Naive B cell (primary cell): ENCODE measurements around the gene NF2. TPM values are rescaled to one million over a fixed set of nuclear protein-coding genes. Genes with fewer than 3 reads are reported as not detected.
A peak's percentile ranks its signal among the peaks of the same experiment; 100 is the strongest.

Experiments
- ATAC-seq, 2 donors: fragments of 150-1000 bp; cut with Tn5 transposase; 2 replicates each; pipeline ENCODE4 v1.10.0; 2021; ENCODE audit warnings: low read depth in 2 of 2, mild to moderate bottlenecking in 2 of 2, moderate library complexity in 2 of 2
- DNase-seq: peaks from one replicate; pipeline ENCODE4 v3.0.0; 2022
- H3K27ac Mint-ChIP-seq, 6 donors: one replicate each; pipeline ENCODE4 v1.8.0; 2020 to 2022; ENCODE audit warnings: mild to moderate bottlenecking in 6 of 6, mixed read lengths in 6 of 6, moderate library complexity in 5 of 6, inconsistent platforms in 2 of 6
- H3K27me3 Mint-ChIP-seq, 3 donors: one replicate each; pipeline ENCODE4 v1.8.0; 2021 to 2022; ENCODE audit warnings: mixed read lengths in 3 of 3, mild to moderate bottlenecking in 1 of 3
- H3K36me3 Mint-ChIP-seq, 2 donors: one replicate each; pipeline ENCODE4 v1.8.0; 2020 to 2022; ENCODE audit warnings: mixed read lengths in 2 of 2, inconsistent platforms in 1 of 2, mild to moderate bottlenecking in 1 of 2
- H3K4me1 Mint-ChIP-seq, 3 donors: one replicate each; pipeline ENCODE4 v1.8.0; 2020 to 2022; ENCODE audit warnings: mixed read lengths in 3 of 3, inconsistent platforms in 1 of 3, mild to moderate bottlenecking in 1 of 3, moderate library complexity in 1 of 3
- H3K4me3 Mint-ChIP-seq, 8 donors: one replicate each; pipeline ENCODE4 v1.8.0; 2020 to 2022; ENCODE audit warnings: mild to moderate bottlenecking in 8 of 8, mixed read lengths in 8 of 8, moderate library complexity in 8 of 8, inconsistent platforms in 2 of 8
- H3K9me3 Mint-ChIP-seq, 7 donors: one replicate each; pipeline ENCODE4 v1.8.0; 2020 to 2022; ENCODE audit warnings: mixed read lengths in 7 of 7, mild to moderate bottlenecking in 5 of 7, inconsistent platforms in 2 of 7, moderate library complexity in 1 of 7
- polyA plus RNA-seq, 6 donors: library from polyadenylated mRNA; unstranded; fragments of 300-500 nt; fragmentation: Illumina TruSeq; gene quantifications; one replicate each; pipeline ENCODE4 v1.2.3, GENCODE V29; 2021; ENCODE audit warnings: low read depth in 6 of 6

Gene NF2
- polyA plus RNA-seq, 6 donors from 2014 or later, result 6.5 to 23.7 (median 20.0) TPM

DNA sequence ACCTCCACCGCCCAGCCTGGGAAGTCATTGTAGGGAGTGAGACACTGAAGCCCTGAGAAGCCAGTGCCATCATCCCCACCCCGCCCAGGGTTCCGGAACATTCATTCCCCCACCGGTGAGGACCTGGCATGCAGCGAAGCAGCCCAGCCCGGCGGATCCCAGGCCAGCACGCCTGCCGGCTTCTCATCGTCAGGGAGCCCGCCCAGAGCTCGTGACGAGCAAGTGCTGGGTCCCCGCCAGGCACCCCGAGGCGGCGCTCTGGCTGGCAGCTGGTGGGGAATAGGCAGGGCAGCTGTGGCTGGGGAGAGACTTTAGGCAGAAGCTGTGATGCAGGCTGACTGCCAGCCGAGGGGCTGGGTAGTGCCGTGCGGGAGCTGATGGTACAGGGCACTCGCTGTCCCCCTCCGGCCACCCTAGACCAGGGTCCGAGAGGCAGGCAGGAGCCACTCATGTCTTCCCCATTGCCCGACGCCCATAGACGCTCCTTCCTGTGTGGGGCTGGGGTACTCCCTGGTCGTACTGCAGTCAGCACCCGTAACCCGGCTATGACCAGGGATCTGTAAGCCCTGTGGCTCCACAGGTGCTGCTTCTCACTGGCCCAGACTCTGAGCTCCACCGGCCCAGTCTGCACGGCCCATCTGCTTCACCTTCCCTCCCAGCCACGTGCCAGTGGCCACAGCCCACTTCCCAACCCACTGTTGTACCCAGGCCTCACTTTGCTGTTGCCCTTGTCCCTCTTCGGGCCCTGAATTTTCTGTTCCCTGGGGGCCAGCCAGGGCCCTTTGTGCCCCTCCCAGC, 91.9 kb downstream of the NF2 start:
- ATAC-seq (no peak), DNase-seq (no peak)
- no peaks in the 10 kb centered on the region for H3K4me1 Mint-ChIP-seq
- no peaks in the 10 kb centered on the region for H3K9me3 Mint-ChIP-seq
- no peak overlapping the region for H3K4me3 Mint-ChIP-seq
- no peak overlapping the region for H3K27ac Mint-ChIP-seq
- H3K36me3 Mint-ChIP-seq, result peaks cover 0 to 3% of the 10 kb centered on the region in 2 donors
- H3K27me3 Mint-ChIP-seq, result no peaks in the 10 kb centered on the region

DNA sequence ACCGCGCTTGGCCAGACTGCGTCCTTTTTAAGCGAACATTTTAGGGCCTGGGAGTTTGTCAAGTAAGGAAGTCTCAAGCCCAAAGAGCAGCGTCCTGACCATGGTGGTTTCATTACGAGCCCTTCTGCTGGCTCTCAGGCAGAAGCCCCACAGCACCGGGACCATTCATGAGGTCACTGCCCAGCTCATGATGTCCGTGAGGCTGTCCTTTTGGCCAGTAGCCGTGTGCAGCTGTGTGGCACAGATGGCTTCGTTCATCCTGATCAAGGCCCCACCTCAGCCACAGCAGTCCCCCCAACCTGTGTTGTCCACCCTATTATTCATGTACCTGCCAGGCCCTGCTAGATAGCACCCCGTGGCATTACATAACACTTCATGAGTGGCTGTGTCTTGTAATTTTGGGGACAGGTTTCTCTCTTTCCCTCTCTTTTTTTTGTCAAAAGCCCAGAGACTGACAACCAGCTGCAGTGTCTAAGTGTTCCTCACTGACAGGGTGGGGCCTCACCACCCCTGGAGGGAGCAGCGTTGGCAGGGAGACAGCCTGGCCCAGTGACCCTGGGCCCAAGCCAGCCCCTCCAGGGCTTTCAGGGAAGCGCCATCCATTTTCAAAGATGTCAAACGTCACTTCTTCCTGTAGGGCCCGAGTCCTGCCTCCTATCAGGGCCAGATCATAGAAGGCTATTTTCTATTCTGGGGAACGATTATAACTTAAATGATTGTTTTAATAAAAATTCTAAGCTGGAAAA, 94.6 kb downstream of the NF2 start:
- Mint-ChIP-seq H3K36me3 (peaks cover 0 to 2% of the 10 kb centered on the region in 2 donors), H3K27ac (no peak overlapping the region), H3K9me3 (no peaks in the 10 kb centered on the region), H3K4me3 (no peak overlapping the region), H3K4me1 (peaks cover 1 to 19% (median 15%) of the 10 kb centered on the region in 3 donors), H3K27me3 (peaks cover 0 to 2% (median 2%) of the 10 kb centered on the region in 3 donors)
- DNase-seq, result no peak
- ATAC-seq, result no peak

DNA sequence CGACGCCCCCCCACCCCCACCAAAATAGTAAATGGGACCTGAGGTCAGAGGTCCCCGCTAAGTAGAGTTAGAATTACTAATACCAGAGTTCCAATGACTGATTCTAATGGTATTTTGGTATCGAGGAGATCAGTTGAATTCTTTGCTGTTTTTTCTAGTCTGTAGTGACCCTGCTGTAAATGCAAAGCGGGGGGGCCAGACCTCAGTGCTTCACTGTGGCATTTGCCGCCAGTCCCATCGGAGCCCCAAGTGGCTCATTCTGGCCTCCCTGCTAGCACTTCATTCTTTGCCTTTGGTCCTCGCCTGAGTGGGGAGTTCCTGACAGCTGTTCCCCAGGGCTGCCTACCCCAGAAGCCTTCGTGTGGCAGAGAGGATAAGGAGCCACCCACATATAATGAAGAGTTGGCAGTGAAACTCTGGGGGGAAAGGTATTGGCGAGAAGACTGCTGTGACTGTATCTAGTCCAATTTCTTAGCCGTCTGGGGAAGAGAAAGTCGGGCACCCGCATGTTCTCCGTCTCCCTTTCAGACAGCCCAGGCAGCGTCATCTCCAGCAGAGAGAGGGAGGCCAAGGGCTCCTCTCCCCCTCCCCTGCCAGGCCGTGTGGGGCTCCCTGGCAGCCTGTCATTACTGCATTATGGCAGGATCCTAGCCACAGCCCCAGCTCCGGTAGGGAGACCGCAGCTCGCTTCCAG, 96.9 kb downstream of the NF2 start:
- DNase-seq, result no peak
- no peak for ATAC-seq
- Mint-ChIP-seq H3K4me1 (peaks cover 5 to 23% (median 15%) of the 10 kb centered on the region in 3 donors), H3K36me3 (no peaks in the 10 kb centered on the region), H3K27ac (peak overlapping the region in 2 of 6 donors; percentile 13 to 32), H3K9me3 (no peaks in the 10 kb centered on the region), H3K27me3 (peaks cover 0 to 10% (median 8%) of the 10 kb centered on the region in 3 donors), H3K4me3 (no peak overlapping the region)

DNA sequence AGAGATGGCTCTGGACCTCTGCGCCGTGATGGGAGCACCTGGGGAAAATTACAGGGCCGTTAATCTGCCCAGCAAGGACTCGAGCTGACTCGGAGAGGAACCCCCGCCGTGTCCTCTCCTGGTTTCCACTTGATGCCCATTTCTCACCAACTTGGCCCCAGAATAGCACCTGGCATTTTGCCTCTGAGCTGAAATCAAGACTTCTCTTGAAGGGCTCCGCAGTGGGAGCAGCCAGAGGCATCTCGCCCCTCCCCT, 97.4 kb downstream of the NF2 start:
- peaks cover 0 to 10% (median 8%) of the 10 kb centered on the region in 3 donors for H3K27me3 Mint-ChIP-seq
- no peak for DNase-seq
- no peak overlapping the region for H3K4me3 Mint-ChIP-seq
- H3K27ac Mint-ChIP-seq, result peak overlapping the region in 2 of 6 donors; percentile 9 to 22
- no peak for ATAC-seq
- H3K36me3 Mint-ChIP-seq, result no peaks in the 10 kb centered on the region
- H3K9me3 Mint-ChIP-seq, result no peaks in the 10 kb centered on the region
- peaks cover 5 to 23% (median 15%) of the 10 kb centered on the region in 3 donors for H3K4me1 Mint-ChIP-seq

DNA sequence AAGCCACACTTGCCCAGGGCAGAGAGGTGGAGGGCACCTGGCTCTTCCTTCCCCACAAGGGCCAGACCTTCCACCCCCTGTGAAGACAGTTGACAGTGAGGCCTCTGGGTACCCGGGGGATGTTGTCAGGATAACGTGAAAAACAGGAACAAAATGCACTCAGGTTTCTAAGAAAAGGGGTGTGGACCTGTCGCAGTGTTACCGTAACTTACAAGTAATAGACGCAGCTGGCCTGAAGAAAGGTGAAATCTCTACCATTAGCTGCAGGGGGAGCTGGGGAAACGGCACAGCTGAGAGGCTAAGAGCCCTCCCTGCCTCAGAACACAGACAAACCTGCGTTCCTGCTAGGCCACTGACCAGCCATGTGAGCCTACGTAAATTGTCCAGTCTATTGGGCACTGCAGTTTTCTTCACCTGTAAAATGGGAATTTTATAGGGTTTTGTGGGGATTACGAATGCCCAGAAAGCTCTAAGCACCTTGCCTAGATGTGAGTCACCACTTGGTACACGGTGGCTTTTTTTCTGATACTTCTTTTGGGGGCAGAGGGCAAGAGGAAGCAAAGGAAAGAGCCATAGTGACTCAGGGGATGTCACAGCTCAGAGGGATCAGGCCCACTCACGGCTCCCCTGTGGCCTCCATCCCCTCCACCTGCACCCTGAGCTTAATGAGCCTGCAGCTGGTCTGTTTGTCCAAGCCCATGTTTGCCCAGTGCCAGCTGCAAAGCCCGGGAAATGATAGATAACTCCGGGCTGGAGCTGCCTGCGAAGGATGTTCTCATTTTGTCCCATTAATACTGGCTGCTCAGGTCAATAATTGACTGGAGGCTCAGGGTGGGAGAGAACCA, 97.9 kb downstream of the NF2 start:
- Mint-ChIP-seq H3K9me3 (no peaks in the 10 kb centered on the region), H3K27me3 (peaks cover 0 to 14% (median 8%) of the 10 kb centered on the region in 3 donors), H3K27ac (peak overlapping the region in 3 of 6 donors; percentile 9 to 22 (median 19)), H3K4me1 (peaks cover 5 to 23% (median 15%) of the 10 kb centered on the region in 3 donors), H3K36me3 (no peaks in the 10 kb centered on the region), H3K4me3 (peak overlapping the region in 1 of 8 donors; percentile 9)
- DNase-seq (peak; percentile 15), ATAC-seq (peak; percentile 69)

DNA sequence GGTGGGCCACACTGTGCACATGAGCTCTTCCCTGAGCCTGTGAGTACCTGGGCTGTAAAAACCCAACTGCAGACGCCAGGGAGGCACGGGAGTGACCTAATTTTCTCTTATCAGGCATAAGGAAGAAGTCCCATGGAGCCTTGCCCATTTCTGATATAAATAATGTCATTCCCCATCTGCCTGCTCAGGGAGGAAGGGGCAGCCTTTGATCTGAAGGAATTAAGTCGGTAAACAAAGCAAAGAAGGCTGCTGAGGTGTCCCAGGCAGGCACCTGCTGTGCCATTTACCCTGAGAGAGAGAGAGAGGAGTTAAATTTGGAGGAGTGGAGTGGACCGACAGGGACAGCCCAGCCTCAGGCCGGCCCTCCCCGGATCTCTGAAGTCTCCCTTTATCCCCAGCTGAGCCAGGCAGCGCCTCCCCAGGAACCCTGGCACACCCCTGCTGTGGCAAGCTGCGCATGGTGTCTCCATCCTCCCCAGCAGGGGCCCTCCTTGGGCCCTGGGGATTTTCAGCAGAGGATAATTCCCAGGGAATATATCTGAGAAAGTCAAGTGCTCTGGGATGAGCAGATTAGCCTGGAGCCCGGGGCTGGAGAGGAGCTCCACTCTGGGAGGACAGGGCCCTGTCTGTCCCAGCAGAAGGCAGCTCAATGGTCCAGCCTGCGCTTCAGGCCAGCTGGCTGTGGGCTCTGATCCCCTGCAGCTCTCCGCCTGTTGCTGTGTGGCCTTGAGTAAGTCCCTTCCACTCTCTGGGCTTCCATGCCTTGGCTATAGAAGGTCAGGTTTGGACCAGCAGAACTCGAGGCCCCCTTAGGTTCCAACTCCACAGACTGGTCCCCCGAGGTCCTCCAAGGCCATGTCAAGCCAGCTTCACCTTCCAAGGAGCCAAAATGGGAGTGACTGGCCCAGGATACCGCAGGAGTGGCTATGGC, 98.8 kb downstream of the NF2 start:
- peaks cover 2 to 23% (median 13%) of the 10 kb centered on the region in 3 donors for H3K27me3 Mint-ChIP-seq
- no peaks in the 10 kb centered on the region for H3K36me3 Mint-ChIP-seq
- H3K9me3 Mint-ChIP-seq, result no peaks in the 10 kb centered on the region
- H3K4me1 Mint-ChIP-seq, result peaks cover 5 to 23% (median 15%) of the 10 kb centered on the region in 3 donors
- ATAC-seq (no peak), DNase-seq (no peak)
- peak overlapping the region in 2 of 8 donors; percentile 49 to 61 for H3K4me3 Mint-ChIP-seq
- peak overlapping the region in 1 of 6 donors; percentile 69 for H3K27ac Mint-ChIP-seq

DNA sequence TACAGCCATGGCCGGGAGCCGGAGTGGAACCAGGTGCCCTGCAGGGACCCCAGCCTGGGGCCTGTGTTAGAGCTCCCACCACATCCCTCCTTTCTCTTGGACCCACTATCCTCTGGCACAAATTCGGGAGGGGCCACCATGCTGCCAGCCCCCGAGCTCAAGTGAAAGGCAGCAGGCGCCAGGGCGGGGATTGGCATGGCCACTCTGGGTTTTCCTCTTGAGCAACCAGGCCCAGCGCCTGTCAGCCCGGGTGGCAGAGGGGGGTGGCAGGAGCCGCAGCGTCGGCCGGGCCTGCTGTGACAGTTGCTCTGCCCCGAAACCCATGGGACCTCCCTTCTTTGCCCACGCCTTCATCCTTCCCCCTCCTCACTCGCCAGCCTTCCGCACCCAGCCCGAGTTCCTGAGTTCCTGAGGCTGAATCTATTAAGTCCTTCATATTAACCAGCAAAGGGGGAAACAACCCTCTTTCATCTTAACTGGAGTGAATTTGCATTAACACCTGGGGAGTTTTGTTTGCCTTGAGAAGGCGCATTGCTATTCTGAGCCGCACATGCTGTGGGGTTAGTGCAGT, 99.6 kb downstream of the NF2 start:
- no peaks in the 10 kb centered on the region for H3K9me3 Mint-ChIP-seq
- peaks cover 5 to 23% (median 15%) of the 10 kb centered on the region in 3 donors for H3K4me1 Mint-ChIP-seq
- peaks cover 4 to 26% (median 17%) of the 10 kb centered on the region in 3 donors for H3K27me3 Mint-ChIP-seq
- H3K27ac Mint-ChIP-seq, result peak overlapping the region in 1 of 6 donors; percentile 46
- DNase-seq, result no peak
- H3K36me3 Mint-ChIP-seq, result no peaks in the 10 kb centered on the region
- peak overlapping the region in 5 of 8 donors; percentile 34 to 78 (median 49) for H3K4me3 Mint-ChIP-seq
- peak; percentile 38 to 41 for ATAC-seq

DNA sequence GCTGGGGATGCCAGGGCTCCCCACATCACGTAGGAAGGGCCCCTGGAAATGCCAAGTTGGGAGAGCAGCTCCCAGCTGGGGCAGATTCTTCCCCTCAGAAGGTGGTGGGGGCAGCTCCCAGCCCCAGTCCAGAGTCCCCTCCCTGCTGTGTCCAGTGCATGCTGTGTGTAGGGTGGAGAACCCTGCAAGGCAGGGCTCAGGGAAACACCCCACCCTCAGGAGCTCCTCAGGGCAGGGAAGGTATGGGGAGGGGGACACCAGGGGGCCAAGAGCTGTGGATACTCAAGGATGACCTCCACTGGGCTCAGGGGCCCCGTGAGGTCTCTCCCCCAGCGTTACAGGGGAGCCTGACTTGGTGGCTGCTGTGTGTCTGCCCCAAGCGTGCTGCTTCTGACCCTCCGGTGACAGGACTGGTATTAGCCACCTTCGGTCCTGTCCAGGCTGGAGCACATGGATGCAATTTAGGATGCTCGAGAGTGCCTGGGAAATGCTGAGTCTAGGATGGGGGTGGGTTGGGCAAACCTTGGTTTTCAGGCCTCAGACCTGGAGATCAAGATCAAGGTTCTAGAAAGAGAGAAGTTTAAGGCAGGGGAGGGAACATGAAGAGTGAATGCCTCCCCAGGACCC, 100.2 kb downstream of the NF2 start:
- H3K27me3 Mint-ChIP-seq, result peaks cover 4 to 26% (median 17%) of the 10 kb centered on the region in 3 donors
- H3K27ac Mint-ChIP-seq, result peak overlapping the region in 1 of 6 donors; percentile 46
- H3K36me3 Mint-ChIP-seq, result no peaks in the 10 kb centered on the region
- DNase-seq, result no peak
- no peaks in the 10 kb centered on the region for H3K9me3 Mint-ChIP-seq
- H3K4me3 Mint-ChIP-seq, result peak overlapping the region in 1 of 8 donors; percentile 55
- ATAC-seq, result no peak
- peaks cover 5 to 23% (median 15%) of the 10 kb centered on the region in 3 donors for H3K4me1 Mint-ChIP-seq

DNA sequence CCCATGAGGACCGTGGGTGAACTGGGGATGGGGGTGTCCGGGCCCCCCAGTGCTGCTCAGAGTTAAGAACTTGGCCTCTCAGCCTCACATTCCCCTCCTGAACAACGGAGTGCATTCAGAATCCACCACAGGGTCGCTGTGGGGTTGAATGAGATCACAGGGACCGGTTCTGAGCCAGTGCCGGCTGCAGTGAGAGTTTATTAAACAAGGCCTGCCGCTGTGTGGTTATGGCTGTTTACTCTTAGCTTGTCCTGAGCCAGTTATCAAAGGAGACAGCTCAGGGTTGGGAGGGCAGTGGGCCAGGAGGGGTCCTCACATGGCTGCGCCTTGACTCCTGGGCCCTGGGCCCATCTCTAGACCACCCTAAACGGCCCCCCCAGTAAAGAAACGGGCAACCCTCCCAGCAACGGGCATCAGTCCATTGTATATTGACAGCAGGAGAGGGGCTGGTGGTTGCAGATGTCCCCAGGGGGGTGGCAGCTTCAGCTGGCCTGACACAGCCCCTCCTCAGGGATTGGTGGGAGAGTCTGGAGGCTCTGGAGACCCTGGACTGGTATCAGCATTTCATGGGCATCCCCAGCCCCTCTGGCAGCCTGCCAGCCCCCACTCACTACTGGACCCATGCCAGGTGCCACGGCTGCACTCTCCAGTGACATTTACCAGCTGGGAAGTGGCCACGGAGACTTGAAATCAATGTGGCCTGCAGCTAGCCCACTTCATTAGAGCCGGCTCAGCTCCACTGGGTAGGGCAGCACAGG, 101.3 kb downstream of the NF2 start:
- Mint-ChIP-seq H3K27me3 (peaks cover 4 to 27% (median 17%) of the 10 kb centered on the region in 3 donors), H3K9me3 (no peaks in the 10 kb centered on the region), H3K27ac (no peak overlapping the region), H3K4me3 (no peak overlapping the region), H3K4me1 (peaks cover 5 to 23% (median 15%) of the 10 kb centered on the region in 3 donors), H3K36me3 (no peaks in the 10 kb centered on the region)
- no peak for ATAC-seq
- no peak for DNase-seq

DNA sequence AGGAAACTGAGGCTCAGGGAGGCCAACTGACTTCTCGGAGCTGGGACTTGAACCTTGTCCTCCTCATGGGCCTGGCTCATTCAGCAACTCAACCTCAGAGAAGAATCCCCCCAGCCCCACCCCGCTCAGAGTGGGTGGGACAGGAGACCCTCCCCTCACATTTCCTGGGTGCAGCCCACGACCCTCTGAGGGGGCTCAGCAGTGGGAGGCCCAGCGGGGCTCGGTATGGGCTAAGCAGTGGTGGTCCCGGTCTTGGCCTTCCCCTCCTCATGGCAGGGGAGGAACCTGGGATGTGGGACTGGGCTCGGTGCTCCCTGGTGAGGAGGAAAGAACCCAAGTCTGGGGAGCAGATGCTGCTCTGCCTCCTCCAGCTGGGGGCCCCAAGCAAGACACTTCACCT, 102.2 kb downstream of the NF2 start:
- Mint-ChIP-seq H3K4me1 (peaks cover 5 to 23% (median 15%) of the 10 kb centered on the region in 3 donors), H3K27me3 (peaks cover 4 to 36% (median 17%) of the 10 kb centered on the region in 3 donors), H3K36me3 (no peaks in the 10 kb centered on the region), H3K9me3 (no peaks in the 10 kb centered on the region), H3K27ac (no peak overlapping the region), H3K4me3 (no peak overlapping the region)
- DNase-seq, result no peak
- ATAC-seq, result no peak

DNA sequence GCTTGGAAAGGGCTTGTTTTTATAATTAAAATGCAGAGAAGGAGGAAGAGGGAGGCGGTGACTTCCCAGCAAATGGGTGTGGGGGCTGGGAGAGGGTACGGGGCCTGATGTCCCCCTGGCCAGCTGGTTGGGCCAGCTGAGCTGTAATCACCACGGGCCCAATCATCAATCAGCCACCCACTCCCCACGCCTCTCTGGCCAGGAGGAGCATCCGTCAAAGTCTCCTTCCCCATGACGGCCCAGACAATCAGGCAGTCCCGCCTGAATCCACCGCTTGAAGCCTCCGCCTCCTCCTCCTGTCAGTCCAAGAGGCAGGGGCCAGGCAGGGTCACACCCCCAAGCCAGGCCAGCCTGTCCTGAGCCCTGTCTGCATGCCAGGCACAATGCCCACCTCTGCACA, 103.1 kb downstream of the NF2 start:
- peaks cover 4 to 39% (median 17%) of the 10 kb centered on the region in 3 donors for H3K27me3 Mint-ChIP-seq
- no peak overlapping the region for H3K4me3 Mint-ChIP-seq
- peaks cover 5 to 15% (median 8%) of the 10 kb centered on the region in 3 donors for H3K4me1 Mint-ChIP-seq
- ATAC-seq, result no peak
- no peak overlapping the region for H3K27ac Mint-ChIP-seq
- no peak for DNase-seq
- H3K36me3 Mint-ChIP-seq, result no peaks in the 10 kb centered on the region
- no peaks in the 10 kb centered on the region for H3K9me3 Mint-ChIP-seq
